Uterus (tissue), 4 donors: ENCODE data around the gene PLCL2. TPM values are rescaled to one million over a fixed set of nuclear protein-coding genes. Genes with fewer than 3 reads are reported as not detected.

Source experiments
- DNase-seq, 2 donors: peaks; one replicate each; pipeline ENCODE4 v3.0.0-alpha.2; 2019 to 2020
- H3K27ac ChIP-seq, 2 donors: fragments of 200-600 bp; sonication (generic); 1 replicate in 1 of 2; 2 replicates in 1 of 2; pipeline ENCODE4 v1.5.1; 2016 to 2018
- H3K27me3 ChIP-seq, 2 donors: fragments of 200-600 bp; sonication (generic); one replicate each; pipeline ENCODE4 v1.5.1; 2018 to 2019; ENCODE audit warnings: control low read depth in 1 of 2
- H3K36me3 ChIP-seq, 2 donors: fragments of 200-600 bp; sonication (generic); one replicate each; pipeline ENCODE4 v1.5.1; 2019; ENCODE audit warnings: control low read depth in 1 of 2
- H3K4me1 ChIP-seq, 2 donors: fragments of 200-600 bp; sonication (generic); one replicate each; pipeline ENCODE4 v1.5.1; 2018 to 2019; ENCODE audit warnings: control low read depth in 1 of 2
- H3K4me3 ChIP-seq, 2 donors: fragments of 200-600 bp; sonication (generic); 1 replicate in 1 of 2; 2 replicates in 1 of 2; pipeline ENCODE4 v1.5.1; 2018 to 2019; ENCODE audit warnings: mild to moderate bottlenecking in 1 of 2
- H3K9me3 ChIP-seq, 2 donors: fragments of 200-600 bp; sonication (generic); one replicate each; pipeline ENCODE4 v1.5.1; 2019; ENCODE audit warnings: control low read depth in 1 of 2
- POLR2A ChIP-seq, 2 donors: fragments of 450-650 bp; IDR thresholded peaks; one replicate each; pipeline ENCODE4 v1.6.1; 2016; ENCODE audit warnings: antibody characterized with exemption in 2 of 2, mild to moderate bottlenecking in 1 of 2, moderate library complexity in 1 of 2
- intact Hi-C: fragments of 100-400 bp; cut with DNase I; formaldehyde crosslinking; loops from one replicate; pipeline ENCODE4 v1.15.1; 2023; ENCODE audit warnings: low total_unique reads
- total RNA-seq, 4 donors: library from RNA; depleted of rRNA in 3 of 4; stranded (reverse); fragments of >200 nt in 3 of 4; gene quantifications; one replicate each; pipeline versions ENCODE4 v1.1.0 to v1.2.4, GENCODE V29; 2014 to 2023
- TF ChIP-seq, protein P1 (sequence below), 4 experiments: fragments of 200-600 bp in 2 of 4; fragments of 450-650 bp in 2 of 4; sonication (generic) in 2 of 4; IDR thresholded peaks; one replicate each; pipeline ENCODE4 v1.5.1; 2016 to 2019; ENCODE audit warnings: antibody characterized with exemption in 4 of 4, mild to moderate bottlenecking in 2 of 4, moderate library complexity in 1 of 4
- donor health status: DM: yes; HTN: yes; CAD: no.

Gene PLCL2
- total RNA-seq, 4 donors from 2014 or later, result 9.7 to 63.0 (median 19.5) TPM

DNA sequence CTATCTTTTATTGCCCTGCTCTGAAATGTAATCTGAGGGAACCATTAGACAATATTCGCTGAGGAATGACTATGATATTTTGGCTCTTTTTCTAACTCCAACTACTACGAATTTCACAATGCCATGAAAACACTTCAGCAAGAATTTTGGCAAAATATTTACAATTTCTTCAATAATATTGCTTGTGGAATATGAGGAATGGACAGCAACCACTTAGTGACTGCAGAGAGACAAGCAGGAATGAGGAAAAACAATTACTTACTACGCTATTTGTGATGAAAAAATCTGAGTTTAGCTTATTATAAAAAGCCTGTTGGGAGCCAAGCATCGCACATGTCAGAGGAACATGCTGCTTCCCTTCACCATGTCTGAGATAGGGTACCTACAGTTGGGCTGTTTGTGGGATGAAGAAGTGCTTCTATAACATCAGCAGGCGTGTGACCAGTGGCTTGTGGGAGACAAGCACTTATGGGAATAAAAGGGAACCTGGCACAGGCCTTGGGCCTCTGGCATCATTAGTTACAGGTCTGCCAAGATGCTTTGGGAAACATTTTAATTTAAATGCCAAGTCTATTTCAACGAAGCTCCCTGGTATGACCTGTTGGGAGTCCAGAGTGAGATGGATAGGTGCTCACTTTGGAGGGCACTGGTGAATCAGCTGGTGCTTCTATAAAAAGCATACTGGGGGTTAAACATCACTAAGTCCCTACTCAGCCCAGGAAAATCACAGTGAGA lies 2.7 kb upstream of the PLCL2 start:
- H3K27me3 ChIP-seq, result no peaks in the 10 kb centered on the region
- peak overlapping the region in 1 of 2 donors; percentile 89 for H3K27ac ChIP-seq
- H3K9me3 ChIP-seq, result no peaks in the 10 kb centered on the region
- no peak overlapping the region for H3K4me3 ChIP-seq
- intact Hi-C loops, result no loop called here
- H3K36me3 ChIP-seq, result no peaks in the 10 kb centered on the region
- H3K4me1 ChIP-seq, result no peaks in the 10 kb centered on the region
- DNase-seq, result no peak
- no peak for TF ChIP-seq POLR2A (IDR thresholded peaks at IDR 0.05)
- TF ChIP-seq, protein P1, sequence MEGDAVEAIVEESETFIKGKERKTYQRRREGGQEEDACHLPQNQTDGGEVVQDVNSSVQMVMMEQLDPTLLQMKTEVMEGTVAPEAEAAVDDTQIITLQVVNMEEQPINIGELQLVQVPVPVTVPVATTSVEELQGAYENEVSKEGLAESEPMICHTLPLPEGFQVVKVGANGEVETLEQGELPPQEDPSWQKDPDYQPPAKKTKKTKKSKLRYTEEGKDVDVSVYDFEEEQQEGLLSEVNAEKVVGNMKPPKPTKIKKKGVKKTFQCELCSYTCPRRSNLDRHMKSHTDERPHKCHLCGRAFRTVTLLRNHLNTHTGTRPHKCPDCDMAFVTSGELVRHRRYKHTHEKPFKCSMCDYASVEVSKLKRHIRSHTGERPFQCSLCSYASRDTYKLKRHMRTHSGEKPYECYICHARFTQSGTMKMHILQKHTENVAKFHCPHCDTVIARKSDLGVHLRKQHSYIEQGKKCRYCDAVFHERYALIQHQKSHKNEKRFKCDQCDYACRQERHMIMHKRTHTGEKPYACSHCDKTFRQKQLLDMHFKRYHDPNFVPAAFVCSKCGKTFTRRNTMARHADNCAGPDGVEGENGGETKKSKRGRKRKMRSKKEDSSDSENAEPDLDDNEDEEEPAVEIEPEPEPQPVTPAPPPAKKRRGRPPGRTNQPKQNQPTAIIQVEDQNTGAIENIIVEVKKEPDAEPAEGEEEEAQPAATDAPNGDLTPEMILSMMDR (IDR thresholded peaks at IDR 0.05), result no peak

DNA sequence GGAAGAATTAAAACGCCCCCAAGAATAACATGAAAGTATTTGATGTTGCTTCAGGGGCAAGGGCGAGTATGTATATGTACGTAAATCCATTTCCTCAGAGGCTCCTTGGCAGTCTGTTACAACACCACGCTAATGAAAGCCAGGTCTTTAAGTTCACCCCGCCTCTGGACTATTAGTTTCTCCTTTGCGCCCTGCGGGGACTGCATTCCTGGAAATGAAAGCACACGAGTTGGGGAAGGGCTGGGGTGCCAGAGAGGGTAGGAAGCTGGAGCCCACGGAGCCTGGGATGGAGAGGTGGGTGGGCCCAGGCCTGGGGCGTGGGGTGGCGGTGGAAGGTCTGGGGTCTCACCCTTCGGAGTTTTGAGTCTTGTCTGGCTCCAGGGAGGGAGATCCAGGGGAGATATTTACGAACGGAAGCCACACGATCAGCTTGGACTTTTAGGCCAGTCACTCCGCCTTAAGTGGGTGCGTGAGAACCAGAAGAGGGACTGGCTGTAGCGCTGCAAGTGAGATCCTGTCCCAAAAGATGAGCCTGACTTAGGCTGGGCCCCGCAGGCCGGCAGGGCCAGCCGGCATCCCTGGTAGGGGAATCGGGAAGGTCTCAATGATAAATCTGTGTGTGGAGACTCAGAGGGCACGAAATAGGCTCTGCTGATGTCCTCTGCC lies 1.6 kb upstream of the PLCL2 start:
- TF ChIP-seq POLR2A (IDR thresholded peaks at IDR 0.05), result no peak
- TF ChIP-seq, protein P1 (IDR thresholded peaks at IDR 0.05), result no peak
- H3K27ac ChIP-seq, result peak overlapping the region; percentile 89 to 90
- intact Hi-C loops, result no loop called here
- DNase-seq, result peak; percentile 23 to 30
- H3K27me3 ChIP-seq, result no peaks in the 10 kb centered on the region
- no peak overlapping the region for H3K4me3 ChIP-seq
- H3K4me1 ChIP-seq, result no peaks in the 10 kb centered on the region
- no peaks in the 10 kb centered on the region for H3K9me3 ChIP-seq
- no peaks in the 10 kb centered on the region for H3K36me3 ChIP-seq

DNA sequence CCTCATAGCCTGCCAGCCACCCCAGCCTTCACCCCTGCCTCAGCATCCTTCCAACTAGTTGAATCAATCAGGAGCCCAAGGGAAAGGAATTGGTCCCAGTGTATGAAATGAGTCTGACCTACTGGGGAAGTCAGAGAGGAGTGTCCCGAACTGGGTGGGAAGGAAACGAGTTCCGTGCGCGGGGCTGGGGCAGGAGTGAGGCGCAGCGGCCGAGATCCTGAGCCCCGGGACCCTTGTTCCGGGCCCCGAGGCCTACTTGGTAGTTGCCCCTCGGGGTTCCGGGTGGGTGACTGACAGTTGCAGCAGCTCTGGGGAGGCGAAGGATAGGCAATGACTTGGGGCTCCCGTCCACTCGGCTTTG lies 1.1 kb upstream of the PLCL2 start:
- no peaks in the 10 kb centered on the region for H3K27me3 ChIP-seq
- no peaks in the 10 kb centered on the region for H3K36me3 ChIP-seq
- TF ChIP-seq, protein P1 (IDR thresholded peaks at IDR 0.05), result no peak
- no peak for TF ChIP-seq POLR2A (IDR thresholded peaks at IDR 0.05)
- DNase-seq, result no peak
- peak overlapping the region in 1 of 2 donors; percentile 70 for H3K4me3 ChIP-seq
- intact Hi-C loops, result no loop called here
- peak overlapping the region; percentile 89 to 90 for H3K27ac ChIP-seq
- H3K4me1 ChIP-seq, result no peaks in the 10 kb centered on the region
- H3K9me3 ChIP-seq, result no peaks in the 10 kb centered on the region

DNA sequence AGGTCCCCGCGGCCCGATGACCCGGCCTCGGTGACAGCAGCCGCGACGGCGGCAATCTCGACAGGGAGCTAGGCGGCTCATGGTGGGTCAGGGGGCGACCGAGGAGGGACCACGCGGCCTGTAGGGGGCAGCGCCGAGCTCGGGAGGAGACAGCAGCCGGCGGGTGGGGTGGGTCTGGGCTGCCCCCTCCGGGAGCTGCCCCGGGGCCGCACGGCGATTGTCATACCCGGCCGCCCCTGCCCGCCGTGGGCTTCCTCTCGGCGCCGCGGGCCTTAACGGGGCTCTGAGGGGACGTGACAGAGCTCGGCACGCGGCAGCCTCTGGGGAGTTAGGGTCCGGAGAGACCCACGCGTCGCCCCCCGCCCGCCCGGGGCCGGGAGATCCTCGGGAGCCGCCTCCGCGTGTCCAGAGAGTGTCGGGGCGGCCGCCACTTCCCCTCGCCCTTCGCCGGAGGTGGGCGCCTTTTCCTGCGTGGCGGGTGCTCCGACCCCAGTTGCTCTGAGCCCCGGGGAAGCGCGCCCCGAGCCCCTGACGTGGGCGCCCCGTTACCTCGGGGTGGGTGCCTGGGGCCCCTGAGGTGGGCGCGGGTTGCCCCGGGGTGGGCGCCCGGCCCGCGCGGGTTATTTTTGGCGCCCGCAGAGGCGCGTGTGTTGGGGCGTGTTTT lies 539 bp upstream of the PLCL2 start:
- Histone ChIP-seq H3K4me3 (peak overlapping the region; percentile 70 to 79), H3K4me1 (no peaks in the 10 kb centered on the region), H3K27me3 (no peaks in the 10 kb centered on the region), H3K27ac (peak overlapping the region; percentile 89 to 90), H3K9me3 (no peaks in the 10 kb centered on the region), H3K36me3 (no peaks in the 10 kb centered on the region)
- intact Hi-C loops, result no loop called here
- no peak for TF ChIP-seq POLR2A (IDR thresholded peaks at IDR 0.05)
- TF ChIP-seq, protein P1 (IDR thresholded peaks at IDR 0.05), result peak; percentile 45 to 59 (median 53)
- peak; percentile 47 to 65 for DNase-seq
